ENCODE measurements around the gene SHKBP1.

The SHKBP1 gene

DNA sequence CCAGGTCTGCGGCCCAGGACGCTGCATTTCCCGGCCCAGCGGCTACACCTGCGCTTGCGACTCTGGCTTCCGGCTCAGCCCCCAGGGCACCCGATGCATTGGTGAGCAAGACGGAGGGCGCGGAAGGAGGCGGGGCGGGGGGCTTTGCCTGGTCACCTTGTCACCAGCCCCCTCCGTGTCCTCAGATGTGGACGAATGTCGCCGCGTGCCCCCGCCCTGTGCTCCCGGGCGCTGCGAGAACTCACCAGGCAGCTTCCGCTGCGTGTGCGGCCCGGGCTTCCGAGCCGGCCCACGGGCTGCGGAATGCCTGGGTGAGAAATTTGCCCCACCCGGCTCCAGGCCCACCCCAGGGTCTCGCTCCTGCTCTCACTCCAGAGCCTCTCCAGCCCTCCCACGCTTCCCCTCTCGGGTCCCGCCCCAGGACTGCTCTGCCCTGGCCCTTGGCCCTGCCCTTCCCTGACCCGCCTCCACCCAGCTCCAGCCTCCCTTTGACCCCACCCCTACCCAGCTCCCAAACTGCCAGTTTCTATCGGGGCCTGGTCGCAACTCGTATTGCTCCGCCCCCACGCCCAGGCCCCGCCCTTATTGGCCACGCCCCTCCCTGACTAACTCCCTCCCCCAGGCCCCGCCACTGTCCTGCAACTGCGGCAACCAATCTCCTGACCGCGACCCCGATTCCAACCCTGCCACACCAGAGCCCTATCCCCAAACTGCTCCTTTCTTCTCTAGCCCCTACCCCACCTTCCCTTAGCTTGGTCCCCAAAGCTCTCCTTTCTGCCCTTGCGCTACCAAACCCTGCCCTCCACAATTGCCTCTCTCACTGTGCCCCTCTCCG lies 33.1 kb downstream of the SHKBP1 start (continued):
- TF ChIP-seq, protein P1, sequence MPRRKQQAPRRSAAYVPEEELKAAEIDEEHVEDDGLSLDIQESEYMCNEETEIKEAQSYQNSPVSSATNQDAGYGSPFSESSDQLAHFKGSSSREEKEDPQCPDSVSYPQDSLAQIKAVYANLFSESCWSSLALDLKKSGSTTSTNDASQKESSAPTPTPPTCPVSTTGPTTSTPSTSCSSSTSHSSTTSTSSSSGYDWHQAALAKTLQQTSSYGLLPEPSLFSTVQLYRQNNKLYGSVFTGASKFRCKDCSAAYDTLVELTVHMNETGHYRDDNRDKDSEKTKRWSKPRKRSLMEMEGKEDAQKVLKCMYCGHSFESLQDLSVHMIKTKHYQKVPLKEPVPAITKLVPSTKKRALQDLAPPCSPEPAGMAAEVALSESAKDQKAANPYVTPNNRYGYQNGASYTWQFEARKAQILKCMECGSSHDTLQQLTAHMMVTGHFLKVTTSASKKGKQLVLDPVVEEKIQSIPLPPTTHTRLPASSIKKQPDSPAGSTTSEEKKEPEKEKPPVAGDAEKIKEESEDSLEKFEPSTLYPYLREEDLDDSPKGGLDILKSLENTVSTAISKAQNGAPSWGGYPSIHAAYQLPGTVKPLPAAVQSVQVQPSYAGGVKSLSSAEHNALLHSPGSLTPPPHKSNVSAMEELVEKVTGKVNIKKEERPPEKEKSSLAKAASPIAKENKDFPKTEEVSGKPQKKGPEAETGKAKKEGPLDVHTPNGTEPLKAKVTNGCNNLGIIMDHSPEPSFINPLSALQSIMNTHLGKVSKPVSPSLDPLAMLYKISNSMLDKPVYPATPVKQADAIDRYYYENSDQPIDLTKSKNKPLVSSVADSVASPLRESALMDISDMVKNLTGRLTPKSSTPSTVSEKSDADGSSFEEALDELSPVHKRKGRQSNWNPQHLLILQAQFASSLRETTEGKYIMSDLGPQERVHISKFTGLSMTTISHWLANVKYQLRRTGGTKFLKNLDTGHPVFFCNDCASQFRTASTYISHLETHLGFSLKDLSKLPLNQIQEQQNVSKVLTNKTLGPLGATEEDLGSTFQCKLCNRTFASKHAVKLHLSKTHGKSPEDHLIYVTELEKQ (tag by site-specific recombination; IDR thresholded peaks at IDR 0.05; ENCODE audit: borderline replicate concordance) = no peak
- TF ChIP-seq, protein P2, sequence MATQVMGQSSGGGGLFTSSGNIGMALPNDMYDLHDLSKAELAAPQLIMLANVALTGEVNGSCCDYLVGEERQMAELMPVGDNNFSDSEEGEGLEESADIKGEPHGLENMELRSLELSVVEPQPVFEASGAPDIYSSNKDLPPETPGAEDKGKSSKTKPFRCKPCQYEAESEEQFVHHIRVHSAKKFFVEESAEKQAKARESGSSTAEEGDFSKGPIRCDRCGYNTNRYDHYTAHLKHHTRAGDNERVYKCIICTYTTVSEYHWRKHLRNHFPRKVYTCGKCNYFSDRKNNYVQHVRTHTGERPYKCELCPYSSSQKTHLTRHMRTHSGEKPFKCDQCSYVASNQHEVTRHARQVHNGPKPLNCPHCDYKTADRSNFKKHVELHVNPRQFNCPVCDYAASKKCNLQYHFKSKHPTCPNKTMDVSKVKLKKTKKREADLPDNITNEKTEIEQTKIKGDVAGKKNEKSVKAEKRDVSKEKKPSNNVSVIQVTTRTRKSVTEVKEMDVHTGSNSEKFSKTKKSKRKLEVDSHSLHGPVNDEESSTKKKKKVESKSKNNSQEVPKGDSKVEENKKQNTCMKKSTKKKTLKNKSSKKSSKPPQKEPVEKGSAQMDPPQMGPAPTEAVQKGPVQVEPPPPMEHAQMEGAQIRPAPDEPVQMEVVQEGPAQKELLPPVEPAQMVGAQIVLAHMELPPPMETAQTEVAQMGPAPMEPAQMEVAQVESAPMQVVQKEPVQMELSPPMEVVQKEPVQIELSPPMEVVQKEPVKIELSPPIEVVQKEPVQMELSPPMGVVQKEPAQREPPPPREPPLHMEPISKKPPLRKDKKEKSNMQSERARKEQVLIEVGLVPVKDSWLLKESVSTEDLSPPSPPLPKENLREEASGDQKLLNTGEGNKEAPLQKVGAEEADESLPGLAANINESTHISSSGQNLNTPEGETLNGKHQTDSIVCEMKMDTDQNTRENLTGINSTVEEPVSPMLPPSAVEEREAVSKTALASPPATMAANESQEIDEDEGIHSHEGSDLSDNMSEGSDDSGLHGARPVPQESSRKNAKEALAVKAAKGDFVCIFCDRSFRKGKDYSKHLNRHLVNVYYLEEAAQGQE (tag by site-specific recombination; IDR thresholded peaks at IDR 0.05) = no peak
- no peak for TF ChIP-seq SALL2 (tag by site-specific recombination; IDR thresholded peaks at IDR 0.05; ENCODE audit: borderline replicate concordance)
- peak; percentile 57 for TF ChIP-seq SP7 (tag by site-specific recombination; IDR thresholded peaks at IDR 0.05)
- no peak for TF ChIP-seq ZNF138 (tag by site-specific recombination; IDR thresholded peaks at IDR 0.05; ENCODE audit: borderline replicate concordance)
- TF ChIP-seq HOXA7 (CRISPR knock-in tag; IDR thresholded peaks at IDR 0.05; ENCODE audit: borderline replicate concordance) = no peak
- no peak for TF ChIP-seq ZNF549 (tag by site-specific recombination; IDR thresholded peaks at IDR 0.05)
- no peak for TF ChIP-seq ZNF555 (tag by site-specific recombination; conservative IDR thresholded peaks at IDR 0.05)
- peak; percentile 90 for TF ChIP-seq GLIS1 (tag by site-specific recombination; IDR thresholded peaks at IDR 0.05)
- TF ChIP-seq ZNF175 (tag by site-specific recombination; IDR thresholded peaks at IDR 0.05) = 0 out of 2 replicates have a peak, but pooled peaks have one; percentile 90
- TF ChIP-seq ZNF776 (tag by site-specific recombination; IDR thresholded peaks at IDR 0.05; ENCODE audit: borderline replicate concordance) = no peak
- TF ChIP-seq SETDB1 (IDR thresholded peaks at IDR 0.05; ENCODE audit: insufficient read length, low read length) = no peak
- no peak for TF ChIP-seq ZNF223 (tag by site-specific recombination; IDR thresholded peaks at IDR 0.05)
- TF ChIP-seq MZF1 (tag by site-specific recombination; IDR thresholded peaks at IDR 0.05; ENCODE audit: borderline replicate concordance) = no peak
- no peak for TF ChIP-seq ZNF830 (tag by site-specific recombination; IDR thresholded peaks at IDR 0.05; ENCODE audit: low read depth)
- no peak for TF ChIP-seq ZNF626 (tag by site-specific recombination; IDR thresholded peaks at IDR 0.05)
- no peak for TF ChIP-seq ZNF792 (tag by site-specific recombination; IDR thresholded peaks at IDR 0.05)
- TF ChIP-seq ZNF426 (tag by site-specific recombination; IDR thresholded peaks at IDR 0.05) = no peak
- no peak for TF ChIP-seq ZNF311 (tag by site-specific recombination; IDR thresholded peaks at IDR 0.05; ENCODE audit: borderline replicate concordance)
- no peak for TF ChIP-seq TRIM28 (IDR thresholded peaks at IDR 0.05; ENCODE audit: borderline replicate concordance, low read length)
- no peak for TF ChIP-seq ZNF37A (tag by site-specific recombination; IDR thresholded peaks at IDR 0.05)
- no peak for TF ChIP-seq WT1 (tag by site-specific recombination; IDR thresholded peaks at IDR 0.05)
- TF ChIP-seq ZNF292 (tag by site-specific recombination; IDR thresholded peaks at IDR 0.05; ENCODE audit: borderline replicate concordance, low read depth) = no peak
- no peak; the same call in 1 of the 2 replicates for TF ChIP-seq ZNF394 (tag by site-specific recombination; IDR thresholded peaks at IDR 0.05; ENCODE audit: borderline replicate concordance)
- TF ChIP-seq MYNN (tag by site-specific recombination; IDR thresholded peaks at IDR 0.05; ENCODE audit: borderline replicate concordance) = no peak; the same call in 1 of the 2 replicates
- TF ChIP-seq ZNF121 (tag by site-specific recombination; IDR thresholded peaks at IDR 0.05) = peak; percentile 22; the same call in 1 of the 2 replicates
- TF ChIP-seq ZNF501 (tag by site-specific recombination; IDR thresholded peaks at IDR 0.05) = no peak
- TF ChIP-seq ZNF302 (tag by site-specific recombination; IDR thresholded peaks at IDR 0.05; ENCODE audit: low read depth) = no peak
- no peak for TF ChIP-seq ZNF530 (tag by site-specific recombination; IDR thresholded peaks at IDR 0.05; ENCODE audit: low read depth)
- TF ChIP-seq ZNF112 (tag by site-specific recombination; IDR thresholded peaks at IDR 0.05) = no peak
- TF ChIP-seq ZNF561 (tag by site-specific recombination; IDR thresholded peaks at IDR 0.05; ENCODE audit: borderline replicate concordance) = no peak
- TF ChIP-seq ZNF239 (tag by site-specific recombination; IDR thresholded peaks at IDR 0.05) = no peak
- TF ChIP-seq ZNF335 (tag by site-specific recombination; conservative IDR thresholded peaks at IDR 0.05) = peak; percentile 49; the same call in 1 of the 2 replicates
- TF ChIP-seq RBAK (tag by site-specific recombination; IDR thresholded peaks at IDR 0.05) = no peak
- peak; percentile 51 for TF ChIP-seq BCL11B (tag by site-specific recombination; IDR thresholded peaks at IDR 0.05; ENCODE audit: low read depth)
